Measurements from ENCODE around the gene SCAPER.

DNA sequence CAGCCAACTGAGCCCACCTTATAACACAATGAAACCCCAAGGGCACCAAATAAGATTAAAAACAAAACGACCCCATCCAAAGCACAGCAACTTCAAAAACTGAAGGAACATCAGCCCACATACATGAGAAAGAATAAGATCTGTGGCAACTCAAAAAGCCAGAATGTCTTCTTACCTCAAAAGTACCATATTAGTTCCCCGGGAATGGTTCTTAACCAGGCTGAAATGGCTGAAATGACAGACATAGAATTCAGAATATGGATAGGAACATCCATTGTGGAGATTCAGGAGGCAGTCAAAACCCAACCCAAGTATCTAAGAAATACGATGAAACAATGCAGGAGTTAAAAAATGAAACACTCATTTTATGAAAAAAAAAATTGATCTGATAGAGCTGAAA, 222.3 kb downstream of the SCAPER start:
- TF ChIP-seq, protein P1, sequence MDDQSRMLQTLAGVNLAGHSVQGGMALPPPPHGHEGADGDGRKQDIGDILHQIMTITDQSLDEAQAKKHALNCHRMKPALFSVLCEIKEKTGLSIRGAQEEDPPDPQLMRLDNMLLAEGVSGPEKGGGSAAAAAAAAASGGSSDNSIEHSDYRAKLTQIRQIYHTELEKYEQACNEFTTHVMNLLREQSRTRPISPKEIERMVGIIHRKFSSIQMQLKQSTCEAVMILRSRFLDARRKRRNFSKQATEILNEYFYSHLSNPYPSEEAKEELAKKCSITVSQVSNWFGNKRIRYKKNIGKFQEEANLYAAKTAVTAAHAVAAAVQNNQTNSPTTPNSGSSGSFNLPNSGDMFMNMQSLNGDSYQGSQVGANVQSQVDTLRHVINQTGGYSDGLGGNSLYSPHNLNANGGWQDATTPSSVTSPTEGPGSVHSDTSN (IDR thresholded peaks at IDR 0.05): no peak
- TF ChIP-seq, protein P2, sequence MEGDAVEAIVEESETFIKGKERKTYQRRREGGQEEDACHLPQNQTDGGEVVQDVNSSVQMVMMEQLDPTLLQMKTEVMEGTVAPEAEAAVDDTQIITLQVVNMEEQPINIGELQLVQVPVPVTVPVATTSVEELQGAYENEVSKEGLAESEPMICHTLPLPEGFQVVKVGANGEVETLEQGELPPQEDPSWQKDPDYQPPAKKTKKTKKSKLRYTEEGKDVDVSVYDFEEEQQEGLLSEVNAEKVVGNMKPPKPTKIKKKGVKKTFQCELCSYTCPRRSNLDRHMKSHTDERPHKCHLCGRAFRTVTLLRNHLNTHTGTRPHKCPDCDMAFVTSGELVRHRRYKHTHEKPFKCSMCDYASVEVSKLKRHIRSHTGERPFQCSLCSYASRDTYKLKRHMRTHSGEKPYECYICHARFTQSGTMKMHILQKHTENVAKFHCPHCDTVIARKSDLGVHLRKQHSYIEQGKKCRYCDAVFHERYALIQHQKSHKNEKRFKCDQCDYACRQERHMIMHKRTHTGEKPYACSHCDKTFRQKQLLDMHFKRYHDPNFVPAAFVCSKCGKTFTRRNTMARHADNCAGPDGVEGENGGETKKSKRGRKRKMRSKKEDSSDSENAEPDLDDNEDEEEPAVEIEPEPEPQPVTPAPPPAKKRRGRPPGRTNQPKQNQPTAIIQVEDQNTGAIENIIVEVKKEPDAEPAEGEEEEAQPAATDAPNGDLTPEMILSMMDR (IDR thresholded peaks at IDR 0.05): no peak
- no peak for TF ChIP-seq KDM1A (IDR thresholded peaks at IDR 0.05; ENCODE audit: low read depth)
- no peak for TF ChIP-seq RCOR1 (IDR thresholded peaks at IDR 0.05; ENCODE audit: low read depth, low read length)
- TF ChIP-seq, protein P3, sequence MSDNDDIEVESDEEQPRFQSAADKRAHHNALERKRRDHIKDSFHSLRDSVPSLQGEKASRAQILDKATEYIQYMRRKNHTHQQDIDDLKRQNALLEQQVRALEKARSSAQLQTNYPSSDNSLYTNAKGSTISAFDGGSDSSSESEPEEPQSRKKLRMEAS (IDR thresholded peaks at IDR 0.05): no peak
- TF ChIP-seq, protein P4, sequence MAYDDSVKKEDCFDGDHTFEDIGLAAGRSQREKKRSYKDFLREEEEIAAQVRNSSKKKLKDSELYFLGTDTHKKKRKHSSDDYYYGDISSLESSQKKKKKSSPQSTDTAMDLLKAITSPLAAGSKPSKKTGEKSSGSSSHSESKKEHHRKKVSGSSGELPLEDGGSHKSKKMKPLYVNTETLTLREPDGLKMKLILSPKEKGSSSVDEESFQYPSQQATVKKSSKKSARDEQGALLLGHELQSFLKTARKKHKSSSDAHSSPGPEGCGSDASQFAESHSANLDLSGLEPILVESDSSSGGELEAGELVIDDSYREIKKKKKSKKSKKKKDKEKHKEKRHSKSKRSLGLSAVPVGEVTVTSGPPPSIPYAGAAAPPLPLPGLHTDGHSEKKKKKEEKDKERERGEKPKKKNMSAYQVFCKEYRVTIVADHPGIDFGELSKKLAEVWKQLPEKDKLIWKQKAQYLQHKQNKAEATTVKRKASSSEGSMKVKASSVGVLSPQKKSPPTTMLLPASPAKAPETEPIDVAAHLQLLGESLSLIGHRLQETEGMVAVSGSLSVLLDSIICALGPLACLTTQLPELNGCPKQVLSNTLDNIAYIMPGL (CRISPR knock-in tag; IDR thresholded peaks at IDR 0.05; ENCODE audit: borderline replicate concordance): no peak

Measured in A549 (cell line).